ENCODE results near the gene RALY.

The RALY gene

GRCh38 chr20:33993576-33994221 lies at the start of gene RALY:
Gene RALY (plus strand): TSS chr20:33993911. CDS start chr20:34072075, 78,164 bp downstream.
- H3K9me3 Mint-ChIP-seq: no peaks in the 10 kb centered on the region
- peaks cover 6% of the 10 kb centered on the region for H3K36me3 Mint-ChIP-seq
- H3K4me1 Mint-ChIP-seq: peaks cover 64% of the 10 kb centered on the region
- no peaks in the 10 kb centered on the region for H3K27me3 Mint-ChIP-seq
- peak within 1 kb of the TSS; percentile 99 for H3K27ac Mint-ChIP-seq
- peak; percentile 88 for ATAC-seq
- peak within 1 kb of the TSS; percentile 97 for H3K4me3 Mint-ChIP-seq

- H3K27ac Mint-ChIP-seq: no peak overlapping the region
- no peak overlapping the region for H3K4me3 Mint-ChIP-seq
- H3K9me3 Mint-ChIP-seq: peaks cover 6% of the 10 kb centered on the region
- H3K36me3 Mint-ChIP-seq: no peaks in the 10 kb centered on the region
- H3K4me1 Mint-ChIP-seq: no peaks in the 10 kb centered on the region
- H3K27me3 Mint-ChIP-seq: no peaks in the 10 kb centered on the region
- ATAC-seq: no peak
Measured at GRCh38 chr20:33944914-33945313, 48.8 kb upstream of the RALY start.

GRCh38 chr20:33945391-33946081 lies 48.2 kb upstream of the RALY start:
- Mint-ChIP-seq H3K36me3 (no peaks in the 10 kb centered on the region), H3K27me3 (no peaks in the 10 kb centered on the region), H3K4me3 (no peak overlapping the region), H3K9me3 (peaks cover 6% of the 10 kb centered on the region), H3K4me1 (no peaks in the 10 kb centered on the region), H3K27ac (no peak overlapping the region)
- ATAC-seq: no peak

- H3K4me3 Mint-ChIP-seq: no peak overlapping the region
- H3K27me3 Mint-ChIP-seq: peaks cover 9% of the 10 kb centered on the region
- no peak for ATAC-seq
- peaks cover 12% of the 10 kb centered on the region for H3K9me3 Mint-ChIP-seq
- H3K4me1 Mint-ChIP-seq: no peaks in the 10 kb centered on the region
- H3K27ac Mint-ChIP-seq: no peak overlapping the region
- H3K36me3 Mint-ChIP-seq: no peaks in the 10 kb centered on the region
Measured at GRCh38 chr20:33947709-33948295, 45.9 kb upstream of the RALY start.

- Mint-ChIP-seq H3K36me3 (no peaks in the 10 kb centered on the region), H3K9me3 (peaks cover 12% of the 10 kb centered on the region), H3K27ac (no peak overlapping the region), H3K27me3 (peaks cover 9% of the 10 kb centered on the region), H3K4me3 (no peak overlapping the region), H3K4me1 (no peaks in the 10 kb centered on the region)
- no peak for ATAC-seq
Measured at GRCh38 chr20:33948480-33948879, 45.2 kb upstream of the RALY start.

- Mint-ChIP-seq H3K27ac (no peak overlapping the region), H3K27me3 (peaks cover 17% of the 10 kb centered on the region), H3K4me3 (no peak overlapping the region), H3K9me3 (peaks cover 12% of the 10 kb centered on the region), H3K4me1 (no peaks in the 10 kb centered on the region), H3K36me3 (no peaks in the 10 kb centered on the region)
- no peak for ATAC-seq
Measured at GRCh38 chr20:33951171-33951570, 42.5 kb upstream of the RALY start.

- no peak for ATAC-seq
- Mint-ChIP-seq H3K4me1 (no peaks in the 10 kb centered on the region), H3K9me3 (peaks cover 6% of the 10 kb centered on the region), H3K27me3 (peaks cover 17% of the 10 kb centered on the region), H3K27ac (no peak overlapping the region), H3K36me3 (no peaks in the 10 kb centered on the region), H3K4me3 (no peak overlapping the region)
Measured at GRCh38 chr20:33954504-33954903, 39.2 kb upstream of the RALY start.

- Mint-ChIP-seq H3K36me3 (no peaks in the 10 kb centered on the region), H3K9me3 (no peaks in the 10 kb centered on the region), H3K4me1 (no peaks in the 10 kb centered on the region), H3K27me3 (peaks cover 17% of the 10 kb centered on the region), H3K4me3 (no peak overlapping the region), H3K27ac (no peak overlapping the region)
- ATAC-seq: no peak
Measured at GRCh38 chr20:33963751-33964150, 30.0 kb upstream of the RALY start.

GRCh38 chr20:33964441-33964840 lies 29.3 kb upstream of the RALY start:
- no peaks in the 10 kb centered on the region for H3K9me3 Mint-ChIP-seq
- no peak for ATAC-seq
- H3K4me1 Mint-ChIP-seq: no peaks in the 10 kb centered on the region
- no peak overlapping the region for H3K27ac Mint-ChIP-seq
- H3K36me3 Mint-ChIP-seq: no peaks in the 10 kb centered on the region
- H3K27me3 Mint-ChIP-seq: peaks cover 17% of the 10 kb centered on the region
- no peak overlapping the region for H3K4me3 Mint-ChIP-seq

- Mint-ChIP-seq H3K4me3 (no peak overlapping the region), H3K36me3 (no peaks in the 10 kb centered on the region), H3K27me3 (peaks cover 17% of the 10 kb centered on the region), H3K27ac (no peak overlapping the region), H3K4me1 (no peaks in the 10 kb centered on the region), H3K9me3 (no peaks in the 10 kb centered on the region)
- ATAC-seq: no peak
Measured at GRCh38 chr20:33967126-33967525, 26.6 kb upstream of the RALY start.

- Mint-ChIP-seq H3K36me3 (no peaks in the 10 kb centered on the region), H3K27ac (no peak overlapping the region), H3K27me3 (peaks cover 17% of the 10 kb centered on the region), H3K4me1 (no peaks in the 10 kb centered on the region), H3K4me3 (no peak overlapping the region), H3K9me3 (no peaks in the 10 kb centered on the region)
- no peak for ATAC-seq
Measured at GRCh38 chr20:33969563-33969962, 24.1 kb upstream of the RALY start.

- no peaks in the 10 kb centered on the region for H3K36me3 Mint-ChIP-seq
- ATAC-seq: no peak
- no peak overlapping the region for H3K27ac Mint-ChIP-seq
- no peaks in the 10 kb centered on the region for H3K9me3 Mint-ChIP-seq
- H3K27me3 Mint-ChIP-seq: peaks cover 17% of the 10 kb centered on the region
- H3K4me1 Mint-ChIP-seq: no peaks in the 10 kb centered on the region
- no peak overlapping the region for H3K4me3 Mint-ChIP-seq
Measured at GRCh38 chr20:33970229-33970628, 23.5 kb upstream of the RALY start.

GRCh38 chr20:33971147-33971975 lies 22.4 kb upstream of the RALY start:
- ATAC-seq: no peak
- Mint-ChIP-seq H3K4me1 (no peaks in the 10 kb centered on the region), H3K4me3 (no peak overlapping the region), H3K27ac (no peak overlapping the region), H3K27me3 (peaks cover 10% of the 10 kb centered on the region), H3K36me3 (no peaks in the 10 kb centered on the region), H3K9me3 (no peaks in the 10 kb centered on the region)

GRCh38 chr20:33976959-33977358 lies 16.8 kb upstream of the RALY start:
- peaks cover 6% of the 10 kb centered on the region for H3K9me3 Mint-ChIP-seq
- no peak overlapping the region for H3K27ac Mint-ChIP-seq
- H3K4me3 Mint-ChIP-seq: no peak overlapping the region
- H3K36me3 Mint-ChIP-seq: no peaks in the 10 kb centered on the region
- no peaks in the 10 kb centered on the region for H3K4me1 Mint-ChIP-seq
- H3K27me3 Mint-ChIP-seq: peaks cover 21% of the 10 kb centered on the region
- no peak for ATAC-seq

GRCh38 chr20:33977535-33977934 lies 16.2 kb upstream of the RALY start:
- no peak overlapping the region for H3K27ac Mint-ChIP-seq
- H3K4me1 Mint-ChIP-seq: no peaks in the 10 kb centered on the region
- peaks cover 6% of the 10 kb centered on the region for H3K9me3 Mint-ChIP-seq
- H3K4me3 Mint-ChIP-seq: no peak overlapping the region
- H3K36me3 Mint-ChIP-seq: no peaks in the 10 kb centered on the region
- H3K27me3 Mint-ChIP-seq: peaks cover 21% of the 10 kb centered on the region
- no peak for ATAC-seq
